GM23338 (cell line): ENCODE measurements around the gene FRMD3. TPM values are rescaled to one million over a fixed set of nuclear protein-coding genes. Genes with fewer than 3 reads are reported as not detected.

Source experiments
- ATAC-seq: fragments of 200-7000 bp; cut with Tn5 transposase; 3 replicates; pipeline ENCODE4 v1.9.1; 2020
- DNase-seq: peaks from one replicate; pipeline ENCODE4 v3.0.0-alpha.2; 2015; ENCODE audit warnings: low spot score
- H2AFZ ChIP-seq: fragments of 200-600 bp; sonication (generic); 2 replicates; pipeline ENCODE4 v1.8.0; 2016; ENCODE audit warnings: antibody characterized with exemption, mild to moderate bottlenecking, moderate library complexity
- H3F3A ChIP-seq: fragments of 200-600 bp; sonication (generic); replicated peaks from 2 replicates; pipeline ENCODE4 v1.8.0; 2017; ENCODE audit warnings: antibody characterized with exemption, mixed run types, low read depth
- H3K27ac ChIP-seq: fragments of 200-600 bp; sonication (generic); 2 replicates; pipeline ENCODE4 v1.6.1; 2016; ENCODE audit warnings: low read depth
- H3K27me3 ChIP-seq: fragments of 200-600 bp; sonication (generic); 2 replicates; pipeline ENCODE4 v1.8.0; 2016; ENCODE audit warnings: mild to moderate bottlenecking, mixed run types, moderate library complexity; ENCODE audit not compliant: insufficient read depth
- H3K36me3 ChIP-seq: fragments of 200-600 bp; sonication (generic); 2 replicates; pipeline ENCODE4 v1.8.0; 2016; ENCODE audit warnings: mild to moderate bottlenecking; ENCODE audit not compliant: insufficient read depth
- H3K4me1 ChIP-seq: fragments of 200-600 bp; sonication (generic); 2 replicates; pipeline ENCODE4 v1.8.0; 2016; ENCODE audit warnings: mild to moderate bottlenecking, moderate library complexity; ENCODE audit not compliant: insufficient read depth
- H3K4me2 ChIP-seq: fragments of 200-600 bp; sonication (generic); 2 replicates; pipeline ENCODE4 v1.7.1; 2017; ENCODE audit warnings: mixed run types
- H3K4me3 ChIP-seq: fragments of 200-600 bp; sonication (generic); 2 replicates; pipeline ENCODE4 v1.6.1; 2016; ENCODE audit warnings: mixed run types
- H3K79me2 ChIP-seq: fragments of 200-600 bp; sonication (generic); replicated peaks from 2 replicates; pipeline ENCODE4 v1.8.0; 2017; ENCODE audit warnings: mild to moderate bottlenecking; ENCODE audit not compliant: insufficient read depth
- H3K9me2 ChIP-seq: fragments of 200-600 bp; sonication (generic); 2 replicates; pipeline ENCODE4 v1.8.0; 2017; ENCODE audit not compliant: insufficient read depth
- H4K20me1 ChIP-seq: fragments of 200-600 bp; sonication (generic); replicated peaks from 2 replicates; pipeline ENCODE4 v1.8.0; 2017; ENCODE audit warnings: mild to moderate bottlenecking; ENCODE audit not compliant: insufficient read depth
- H3K27ac Mint-ChIP-seq: 2 replicates; pipeline ENCODE4 v1.8.0; 2020; ENCODE audit warnings: inconsistent platforms, mild to moderate bottlenecking, moderate library complexity, mixed read lengths
- H3K27me3 Mint-ChIP-seq: 3 replicates; pipeline ENCODE4 v1.8.0; 2022; ENCODE audit warnings: low read depth, mild to moderate bottlenecking, moderate library complexity, mixed read lengths, inconsistent platforms; ENCODE audit not compliant: insufficient read depth, poor library complexity
- H3K36me3 Mint-ChIP-seq: 3 replicates; pipeline ENCODE4 v1.8.0; 2021; ENCODE audit warnings: low read depth, mild to moderate bottlenecking, inconsistent platforms, moderate library complexity, mixed read lengths
- H3K4me1 Mint-ChIP-seq: 3 replicates; pipeline ENCODE4 v1.8.0; 2020; ENCODE audit warnings: mild to moderate bottlenecking, inconsistent platforms, mixed read lengths
- H3K4me3 Mint-ChIP-seq: 3 replicates; pipeline ENCODE4 v1.8.0; 2021; ENCODE audit warnings: moderate library complexity, mild to moderate bottlenecking, inconsistent platforms, mixed read lengths
- H3K9me3 Mint-ChIP-seq: 3 replicates; pipeline ENCODE4 v1.8.0; 2020; ENCODE audit warnings: moderate library complexity, mild to moderate bottlenecking, inconsistent platforms, mixed read lengths
- CREB1 ChIP-seq: fragments of 250-450 bp; sonication (Bioruptor Pico); IDR thresholded peaks from 2 replicates; pipeline ENCODE4 v1.5.0; 2020; ENCODE audit warnings: low read depth, mild to moderate bottlenecking, moderate library complexity
- ETS1 ChIP-seq: IDR thresholded peaks from 2 replicates; pipeline ENCODE4 v1.6.1; 2016; ENCODE audit warnings: antibody characterized with exemption
- JUNB ChIP-seq: IDR thresholded peaks from one replicate; pipeline ENCODE4 v1.6.1; 2016; ENCODE audit warnings: antibody characterized with exemption; ENCODE audit not compliant: unreplicated experiment
- NANOG ChIP-seq: IDR thresholded peaks from 2 replicates; pipeline ENCODE4 v1.6.1; 2016; ENCODE audit warnings: antibody characterized with exemption, borderline replicate concordance
- POLR2AphosphoS5 ChIP-seq: IDR thresholded peaks from 2 replicates; pipeline ENCODE4 v1.6.1; 2016; ENCODE audit warnings: antibody characterized with exemption, low read depth
- REST ChIP-seq: IDR thresholded peaks from one replicate; pipeline ENCODE4 v1.6.1; 2018; ENCODE audit warnings: antibody characterized with exemption; ENCODE audit not compliant: unreplicated experiment
- STAT1 ChIP-seq: IDR thresholded peaks from one replicate; pipeline ENCODE4 v1.6.1; 2016; ENCODE audit warnings: antibody characterized with exemption; ENCODE audit not compliant: unreplicated experiment
- ZNF331 ChIP-seq: fragments of 250-450 bp; sonication (Bioruptor Pico); IDR thresholded peaks from 2 replicates; pipeline ENCODE4 v1.5.0; 2020; ENCODE audit warnings: low read depth, mild to moderate bottlenecking, moderate library complexity
- polyA plus RNA-seq: library from polyadenylated mRNA; unstranded; fragments of >200 nt; fragmentation: Nextera tagmentation; extraction: Ambion mirVana; gene quantifications from 2 replicates; pipeline ENCODE4 v1.2.1, GENCODE V29; 2016
- total RNA-seq: library from RNA; depleted of rRNA; stranded (reverse); fragments of >200 nt; shearing (Covaris generic); gene quantifications from 2 replicates; pipeline ENCODE4 v1.2.3, GENCODE V29; 2014

Gene FRMD3
- total and polyA plus RNA-seq, 2 experiments from 2014 or later: 0.47 to 1.2 TPM

GRCh38 chr9:83270116-83270515 is 268.1 kb downstream of the FRMD3 start:
- H3K27ac ChIP-seq: no peak overlapping the region
- Mint-ChIP-seq H3K4me1 (peaks cover 13% of the 10 kb centered on the region; the same call in 2 of the 3 replicates), H3K27me3 (peaks cover 3% of the 10 kb centered on the region), H3K36me3 (peaks cover 2% of the 10 kb centered on the region; the same call in 1 of the 3 replicates), H3K4me3 (no peak overlapping the region), H3K9me3 (peaks cover 6% of the 10 kb centered on the region; the same call in 1 of the 3 replicates), H3K27ac (no peak overlapping the region)
- H3K4me2 ChIP-seq: no peak overlapping the region
- no peaks in the 10 kb centered on the region for H3K36me3 ChIP-seq
- H3K27me3 ChIP-seq: no peaks in the 10 kb centered on the region
- ATAC-seq (no peak), DNase-seq (no peak)
- no peaks in the 10 kb centered on the region for H3K9me2 ChIP-seq
- no peaks in the 10 kb centered on the region for H3K4me1 ChIP-seq
- no peaks in the 10 kb centered on the region for H3K79me2 ChIP-seq
- TF ChIP-seq REST (no peak), POLR2AphosphoS5 (no peak)
- no peak overlapping the region for H2AFZ ChIP-seq
- H3K4me3 ChIP-seq: no peak overlapping the region
- H3F3A ChIP-seq: no peaks in the 10 kb centered on the region
- no peaks in the 10 kb centered on the region for H4K20me1 ChIP-seq

- ATAC-seq (no peak), DNase-seq (peak; percentile 31)
- Histone ChIP-seq H3K36me3 (no peaks in the 10 kb centered on the region), H3K9me2 (no peaks in the 10 kb centered on the region), H2AFZ (no peak overlapping the region), H4K20me1 (no peaks in the 10 kb centered on the region), H3K4me3 (no peak overlapping the region), H3K4me2 (0 out of 2 replicates have a peak overlapping the region, but pooled peaks have one; percentile 4), H3F3A (no peaks in the 10 kb centered on the region), H3K27ac (no peak overlapping the region), H3K4me1 (no peaks in the 10 kb centered on the region), H3K79me2 (no peaks in the 10 kb centered on the region), H3K27me3 (no peaks in the 10 kb centered on the region)
- Mint-ChIP-seq H3K27me3 (peaks cover 1% of the 10 kb centered on the region), H3K36me3 (peaks cover 2% of the 10 kb centered on the region; the same call in 1 of the 3 replicates), H3K4me3 (no peak overlapping the region), H3K4me1 (peaks cover 13% of the 10 kb centered on the region; the same call in 2 of the 3 replicates), H3K9me3 (peaks cover 6% of the 10 kb centered on the region; the same call in 1 of the 3 replicates), H3K27ac (no peak overlapping the region)
- TF ChIP-seq POLR2AphosphoS5: no peak
- TF ChIP-seq JUNB: no peak
- TF ChIP-seq NANOG: no peak
- TF ChIP-seq ZNF331 (CRISPR knock-in tag): no peak
- TF ChIP-seq CREB1 (CRISPR knock-in tag): no peak
- no peak for TF ChIP-seq ETS1
- TF ChIP-seq STAT1: no peak
Measured at GRCh38 chr9:83267741-83268140, 270.5 kb downstream of the FRMD3 start.
